ENCODE data around the gene BSND. TPM values are rescaled to one million over a fixed set of nuclear protein-coding genes. Genes with fewer than 3 reads are reported as not detected.

BSND gene
- polyA plus RNA-seq, 1 donor (not counting 4 experiments of a cell fraction or from before 2014, with no cell fraction given), result not detected

DNA sequence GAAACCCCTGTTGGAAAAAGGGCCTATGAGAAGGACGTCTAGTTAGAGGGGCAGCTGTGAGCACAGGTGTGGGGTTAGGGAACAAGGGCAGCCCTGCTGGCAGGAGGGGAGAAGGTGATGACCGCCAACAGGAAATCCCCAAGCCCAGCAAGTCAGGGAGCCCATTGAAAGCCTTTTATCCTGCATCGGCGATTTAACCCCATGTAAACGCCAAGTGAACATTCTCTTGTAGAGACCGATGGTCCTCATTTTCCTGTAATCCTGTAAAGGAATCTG is 1.1 kb upstream of the BSND start:
- no peak overlapping the region for H3K4me3 ChIP-seq (ENCODE audit: control insufficient read depth in 2 of 3, extremely low read depth in 1 of 3, insufficient read depth in 2 of 3, low read depth in 1 of 3, low read length in 3 of 3)
- no peaks in the 10 kb centered on the region for H3K36me3 ChIP-seq (ENCODE audit: control insufficient read depth in 2 of 2, extremely low read depth in 1 of 2, insufficient read depth in 2 of 2, low read length in 2 of 2)
- H2AFZ ChIP-seq (ENCODE audit: control insufficient read depth, low read length), result no peak overlapping the region
- FAIRE-seq (no peak), DNase-seq (ENCODE audit: low read depth, low spot score) (no peak)
- H3K27ac ChIP-seq (ENCODE audit: control insufficient read depth, insufficient read depth, low read length), result no peak overlapping the region
- no peak overlapping the region for H3K9ac ChIP-seq (ENCODE audit: control insufficient read depth, extremely low read depth, insufficient read depth, low read length)
- H3K27me3 ChIP-seq (ENCODE audit: control insufficient read depth, extremely low read depth, insufficient read depth, low read length), result peaks cover 19% of the 10 kb centered on the region
- TF ChIP-seq CTCF (optimal IDR thresholded peaks at IDR 0.05 in 1 of 3, IDR thresholded peaks at IDR 0.05 in 1 of 3, conservative IDR thresholded peaks at IDR 0.05 in 1 of 3; ENCODE audit: extremely low read depth in 1 of 3, insufficient read depth in 2 of 3, low read length in 3 of 3) (no peak), EZH2 (IDR thresholded peaks at IDR 0.05; ENCODE audit: low read length) (no peak)
- no peaks in the 10 kb centered on the region for H3K9me3 ChIP-seq (ENCODE audit: control insufficient read depth, low read depth, low read length)
- dilution Hi-C loops (cut with MboI; ENCODE audit: extremely low pct_ligation_motif_present, low sequenced_read_pairs), result no loop called here
- no peaks in the 10 kb centered on the region for H3K4me1 ChIP-seq (ENCODE audit: control insufficient read depth, extremely low read depth, insufficient read depth, low read length)
- H3K4me2 ChIP-seq (ENCODE audit: control insufficient read depth, extremely low read depth, insufficient read depth, low read depth, low read length), result no peak overlapping the region
- H3K9me1 ChIP-seq (ENCODE audit: control insufficient read depth, extremely low read depth, insufficient read depth, low read length), result no peaks in the 10 kb centered on the region
- H3K79me2 ChIP-seq (ENCODE audit: control insufficient read depth, insufficient read depth, low read length), result no peaks in the 10 kb centered on the region
- H4K20me1 ChIP-seq (ENCODE audit: control insufficient read depth, extremely low read depth, insufficient read depth, low read length), result no peaks in the 10 kb centered on the region

GRCh38 chr1:54998100-54998499 is 633 bp upstream of the BSND start:
- peaks cover 19% of the 10 kb centered on the region for H3K27me3 ChIP-seq (ENCODE audit: control insufficient read depth, extremely low read depth, insufficient read depth, low read length)
- FAIRE-seq (no peak), DNase-seq (ENCODE audit: low read depth, low spot score) (no peak)
- dilution Hi-C loops (cut with MboI; ENCODE audit: extremely low pct_ligation_motif_present, low sequenced_read_pairs), result no loop called here
- H3K27ac ChIP-seq (ENCODE audit: control insufficient read depth, insufficient read depth, low read length), result no peak overlapping the region
- H4K20me1 ChIP-seq (ENCODE audit: control insufficient read depth, extremely low read depth, insufficient read depth, low read length), result no peaks in the 10 kb centered on the region
- no peak overlapping the region for H2AFZ ChIP-seq (ENCODE audit: control insufficient read depth, low read length)
- no peak overlapping the region for H3K4me2 ChIP-seq (ENCODE audit: control insufficient read depth, extremely low read depth, insufficient read depth, low read depth, low read length)
- H3K36me3 ChIP-seq (ENCODE audit: control insufficient read depth in 2 of 2, extremely low read depth in 1 of 2, insufficient read depth in 2 of 2, low read length in 2 of 2), result no peaks in the 10 kb centered on the region
- H3K9me1 ChIP-seq (ENCODE audit: control insufficient read depth, extremely low read depth, insufficient read depth, low read length), result no peaks in the 10 kb centered on the region
- H3K79me2 ChIP-seq (ENCODE audit: control insufficient read depth, insufficient read depth, low read length), result no peaks in the 10 kb centered on the region
- H3K9me3 ChIP-seq (ENCODE audit: control insufficient read depth, low read depth, low read length), result no peaks in the 10 kb centered on the region
- no peak for TF ChIP-seq CTCF (optimal IDR thresholded peaks at IDR 0.05 in 1 of 3, IDR thresholded peaks at IDR 0.05 in 1 of 3, conservative IDR thresholded peaks at IDR 0.05 in 1 of 3; ENCODE audit: extremely low read depth in 1 of 3, insufficient read depth in 2 of 3, low read length in 3 of 3)
- TF ChIP-seq EZH2 (IDR thresholded peaks at IDR 0.05; ENCODE audit: low read length), result no peak
- no peak overlapping the region for H3K4me3 ChIP-seq (ENCODE audit: control insufficient read depth in 2 of 3, extremely low read depth in 1 of 3, insufficient read depth in 2 of 3, low read depth in 1 of 3, low read length in 3 of 3)
- H3K4me1 ChIP-seq (ENCODE audit: control insufficient read depth, extremely low read depth, insufficient read depth, low read length), result no peaks in the 10 kb centered on the region
- no peak overlapping the region for H3K9ac ChIP-seq (ENCODE audit: control insufficient read depth, extremely low read depth, insufficient read depth, low read length)
